Measurements from ENCODE around the gene ATP6AP1.

ATP6AP1 gene

DNA sequence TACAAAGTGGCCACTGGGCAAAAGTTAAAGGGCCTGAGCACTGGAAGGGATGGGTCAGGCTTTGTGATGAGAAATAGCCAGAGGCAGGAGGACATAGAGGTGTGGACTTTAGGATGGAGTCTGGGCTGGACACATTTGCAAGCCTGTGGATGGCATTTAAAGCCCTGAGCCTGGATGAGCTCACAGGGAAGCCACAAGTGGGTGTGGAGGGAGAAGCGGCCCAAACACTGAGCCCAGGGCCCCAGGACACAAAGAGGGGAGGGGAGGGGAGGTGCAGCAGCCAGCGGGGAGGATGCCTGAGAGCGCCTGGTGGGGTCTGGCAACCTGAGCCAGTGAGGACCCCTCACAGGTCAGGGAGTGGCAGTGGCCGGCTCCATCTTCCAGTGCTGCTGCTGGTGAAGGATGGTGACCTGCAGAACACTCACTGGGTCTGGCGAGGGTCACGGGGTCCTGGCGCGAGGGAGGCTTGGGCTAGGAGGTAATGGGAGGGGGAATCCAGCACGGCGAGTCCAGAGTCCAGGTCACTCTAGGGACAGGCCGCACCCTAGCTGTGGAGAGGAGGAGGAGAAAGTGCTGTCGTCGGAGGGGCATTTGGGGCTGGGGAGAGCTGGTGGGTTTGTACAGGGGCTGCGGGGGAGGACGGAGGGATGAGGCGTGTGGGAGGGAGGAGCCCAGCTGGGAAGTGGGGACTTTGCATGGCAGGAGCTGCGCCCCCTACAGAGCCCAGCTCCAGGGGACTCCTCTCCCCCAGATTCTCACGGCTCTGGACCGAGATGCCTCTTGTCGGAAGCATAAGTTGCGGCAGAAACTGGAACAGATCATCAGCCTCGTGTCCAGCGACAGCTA is 43.6 kb downstream of the ATP6AP1 start:
- DNase-seq (no peak), ATAC-seq (no peak)

- no peak for DNase-seq
- peak; percentile 16 for ATAC-seq
Observed at GRCh38 chrX:154472685-154473632, 44.5 kb downstream of the ATP6AP1 start.

GRCh38 chrX:154473683-154474082 is 45.2 kb downstream of the ATP6AP1 start:
- DNase-seq: no peak
- no peak for ATAC-seq

- ATAC-seq (no peak), DNase-seq (no peak)
Observed at GRCh38 chrX:154476821-154477220, 48.3 kb downstream of the ATP6AP1 start.

DNA sequence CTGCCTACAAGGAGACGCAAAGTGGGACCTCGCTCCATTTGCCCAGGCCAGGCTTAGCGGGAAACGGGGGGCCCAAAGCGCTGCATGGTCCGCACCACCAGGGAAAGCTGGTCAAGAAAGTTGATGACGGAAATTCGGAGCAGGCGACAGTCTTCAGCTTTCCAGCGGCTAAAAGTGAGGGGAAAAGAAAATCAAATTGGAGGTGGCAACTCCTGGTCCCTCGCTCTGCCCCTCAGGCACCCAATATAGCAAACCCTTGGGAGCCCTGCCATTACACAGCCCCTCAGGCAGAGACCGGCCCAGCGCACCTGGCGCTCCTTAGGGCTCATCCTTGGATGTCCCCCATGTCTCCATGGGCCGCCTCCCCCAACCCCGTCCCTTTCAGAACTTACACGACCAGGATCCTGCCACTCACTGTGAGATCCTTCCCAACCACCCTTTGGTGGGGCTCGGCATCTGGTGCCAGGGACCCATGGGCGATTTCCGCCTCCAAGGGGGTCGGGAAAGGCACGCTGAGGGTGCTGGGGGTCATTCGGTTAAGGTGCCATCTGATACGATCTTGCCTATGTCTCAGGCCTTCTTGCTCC is 49.5 kb downstream of the ATP6AP1 start:
- DNase-seq: no peak
- no peak for ATAC-seq

DNA sequence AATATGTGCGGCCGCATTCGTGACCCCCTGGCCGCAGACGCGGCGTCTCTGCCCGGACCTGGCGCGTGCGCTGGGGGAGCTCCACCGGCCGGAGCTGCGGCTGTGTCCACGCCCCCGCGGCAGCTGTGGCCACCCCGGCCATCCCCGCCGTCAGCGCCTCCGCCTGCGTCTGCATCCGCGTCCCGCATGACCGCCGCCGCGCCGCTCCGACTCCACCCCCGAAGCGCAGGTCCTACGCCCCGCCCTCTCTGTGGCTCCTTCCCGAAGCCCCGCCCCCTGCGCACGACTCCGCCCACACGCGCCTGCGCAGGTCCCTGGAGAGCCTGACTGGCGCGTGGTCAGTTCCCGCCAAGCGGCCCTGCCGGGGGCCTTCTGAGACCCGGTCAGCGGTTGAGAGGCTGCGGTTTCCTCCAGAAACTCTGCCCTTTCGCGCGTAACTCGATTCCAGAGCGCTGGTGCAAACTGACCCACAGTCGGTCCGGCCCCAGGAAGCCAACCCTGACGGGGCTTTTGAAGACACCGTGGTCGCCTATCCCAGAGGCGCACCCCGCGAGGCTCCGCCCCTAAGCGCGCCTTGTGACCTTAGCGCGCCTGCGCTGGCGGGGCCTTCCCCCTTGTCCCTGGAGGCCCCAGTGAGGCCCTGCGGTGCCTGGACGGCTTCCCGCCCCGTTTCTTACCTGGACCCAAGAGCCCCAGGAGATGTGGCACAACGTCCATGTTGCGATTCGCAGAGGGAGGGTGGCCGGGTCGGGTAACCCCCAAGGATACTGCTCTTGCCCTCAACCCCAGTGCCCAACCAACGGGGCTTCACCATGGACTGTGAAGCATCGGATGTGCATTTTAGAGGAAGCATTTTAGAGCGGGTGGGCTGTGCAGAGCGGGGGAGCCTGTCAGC is 50.5 kb downstream of the ATP6AP1 start, which contains the start of gene LAGE3:
Gene LAGE3, minus strand, starts transcription at position 554 of the 895 bp plus-strand sequence. Its CDS starts 366 bp downstream, at position 188.
- DNase-seq: peak; percentile 95
- ATAC-seq: peak; percentile 95

DNA sequence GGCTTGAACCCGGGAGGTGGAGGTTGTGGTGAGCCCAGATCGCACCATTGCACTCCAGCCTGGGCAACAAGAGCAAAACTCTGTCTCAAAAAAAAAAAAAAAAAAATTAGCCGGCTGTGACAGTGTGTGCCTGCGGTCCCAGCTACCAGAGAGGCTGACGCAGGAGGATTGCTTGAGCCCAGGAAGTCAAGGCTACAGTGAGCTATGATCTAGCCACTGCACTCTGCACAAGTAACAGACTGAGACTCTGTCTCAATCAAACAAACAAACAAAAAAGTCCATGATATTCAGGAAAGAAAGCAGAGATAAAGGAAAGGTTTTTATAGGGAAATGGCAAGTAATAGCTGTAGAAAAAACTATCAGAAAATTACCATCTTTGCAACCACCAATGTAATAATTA is 52.7 kb downstream of the ATP6AP1 start:
- ATAC-seq (no peak), DNase-seq (no peak)

DNA sequence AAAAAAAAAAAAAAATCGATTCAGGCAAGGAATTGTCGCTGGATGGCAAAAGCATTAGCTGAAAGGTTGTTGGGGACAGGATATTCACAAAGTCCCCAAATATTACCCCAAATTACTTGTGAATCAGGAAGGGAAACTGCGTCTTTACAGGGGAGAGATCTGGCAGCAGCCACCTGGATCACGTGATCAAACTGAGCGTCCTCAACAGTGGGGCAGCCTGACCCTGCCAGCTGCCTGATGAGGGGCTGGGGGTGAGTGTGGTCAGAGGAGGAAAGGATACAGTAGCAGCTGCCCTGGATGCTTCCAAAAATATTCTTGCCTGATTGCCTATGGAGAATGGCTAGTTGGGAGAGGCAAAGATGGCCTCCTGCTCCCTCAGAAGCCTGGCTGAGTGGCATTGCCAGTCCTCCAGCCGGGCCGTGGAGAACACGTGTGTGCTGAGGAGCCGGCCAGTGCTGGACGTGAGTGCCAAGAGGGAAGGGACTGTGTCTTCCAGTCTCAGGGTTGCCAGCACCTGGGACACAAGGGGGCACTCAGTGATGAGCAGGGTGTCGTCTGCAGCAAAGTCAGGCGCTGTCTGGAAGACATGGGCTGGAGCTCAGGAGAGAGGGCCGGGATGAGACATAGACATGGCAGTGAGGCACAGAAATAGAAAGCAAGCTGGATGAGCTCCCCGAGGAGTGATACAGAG is 53.6 kb downstream of the ATP6AP1 start:
- no peak for ATAC-seq
- no peak for DNase-seq

GRCh38 chrX:154482786-154483185 is 54.3 kb downstream of the ATP6AP1 start:
- no peak for ATAC-seq

DNA sequence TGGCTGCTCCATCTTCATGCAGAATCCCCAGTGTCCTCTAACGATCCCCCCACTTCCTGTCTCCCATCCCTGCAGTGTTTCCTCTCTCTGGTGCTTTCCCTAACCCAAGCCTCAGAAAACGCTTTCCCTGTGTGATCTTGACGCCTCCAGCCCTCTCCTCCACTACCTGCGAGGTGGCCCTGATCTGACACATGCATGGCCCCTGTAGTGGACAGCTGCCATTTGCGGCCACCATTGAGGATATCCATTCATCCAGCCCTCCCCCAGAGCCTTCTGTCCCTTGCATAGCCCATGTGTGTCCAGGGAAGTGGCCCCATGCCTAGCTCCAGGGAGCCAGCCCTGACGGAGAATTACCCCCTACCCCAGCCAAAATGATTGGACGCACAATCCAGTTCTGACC is 54.8 kb downstream of the ATP6AP1 start:
- no peak for ATAC-seq

More at GRCh38 chrX:154482786-154483185, 54.3 kb downstream of the ATP6AP1 start:
- DNase-seq: no peak

DNA sequence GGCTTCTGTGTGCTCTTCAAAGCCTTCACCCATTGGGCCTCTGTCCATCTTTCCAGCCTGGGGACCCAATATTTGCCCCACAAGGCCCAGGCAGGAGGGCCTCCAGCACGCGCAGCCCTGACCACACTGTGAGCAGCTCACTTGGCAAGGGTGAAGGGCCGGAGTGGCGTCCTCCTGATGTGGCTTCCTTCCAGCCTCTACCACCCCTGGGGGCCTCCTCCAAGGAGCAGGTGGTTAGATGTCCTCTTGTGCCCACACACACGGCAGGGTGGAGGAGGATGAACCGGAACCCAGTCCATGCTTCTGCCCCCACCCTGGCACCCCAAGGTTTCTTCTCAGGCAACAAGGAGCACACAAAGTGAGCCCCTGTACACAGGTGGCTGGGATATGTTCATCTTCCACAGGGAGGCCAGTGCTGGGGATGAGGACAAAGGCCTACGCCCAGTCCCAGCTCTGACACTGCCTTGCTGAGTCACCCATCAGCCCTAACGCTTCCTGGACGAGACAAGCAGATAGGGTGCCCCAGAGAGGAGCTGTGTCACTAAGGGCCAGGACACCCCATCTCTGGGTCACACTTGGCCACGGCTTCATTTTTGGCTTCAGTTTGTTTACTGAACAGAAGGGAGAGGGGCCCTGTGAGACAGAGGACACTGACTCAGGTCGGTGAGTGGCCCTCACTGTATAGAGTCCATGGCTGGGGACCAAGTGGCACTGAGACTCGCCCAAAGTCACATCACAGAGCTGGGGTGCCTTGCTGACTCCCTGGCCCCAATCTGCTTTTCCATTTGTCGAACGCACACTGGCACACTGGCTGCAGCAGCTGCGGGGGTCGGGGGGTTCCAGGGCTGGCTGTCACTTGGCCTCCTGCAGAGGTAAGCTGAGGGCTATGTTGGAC is 56.0 kb downstream of the ATP6AP1 start:
- ATAC-seq: peak; percentile 15
- DNase-seq: no peak

More for the DNA sequence above, 54.8 kb downstream of the ATP6AP1 start:
- no peak for DNase-seq

DNA sequence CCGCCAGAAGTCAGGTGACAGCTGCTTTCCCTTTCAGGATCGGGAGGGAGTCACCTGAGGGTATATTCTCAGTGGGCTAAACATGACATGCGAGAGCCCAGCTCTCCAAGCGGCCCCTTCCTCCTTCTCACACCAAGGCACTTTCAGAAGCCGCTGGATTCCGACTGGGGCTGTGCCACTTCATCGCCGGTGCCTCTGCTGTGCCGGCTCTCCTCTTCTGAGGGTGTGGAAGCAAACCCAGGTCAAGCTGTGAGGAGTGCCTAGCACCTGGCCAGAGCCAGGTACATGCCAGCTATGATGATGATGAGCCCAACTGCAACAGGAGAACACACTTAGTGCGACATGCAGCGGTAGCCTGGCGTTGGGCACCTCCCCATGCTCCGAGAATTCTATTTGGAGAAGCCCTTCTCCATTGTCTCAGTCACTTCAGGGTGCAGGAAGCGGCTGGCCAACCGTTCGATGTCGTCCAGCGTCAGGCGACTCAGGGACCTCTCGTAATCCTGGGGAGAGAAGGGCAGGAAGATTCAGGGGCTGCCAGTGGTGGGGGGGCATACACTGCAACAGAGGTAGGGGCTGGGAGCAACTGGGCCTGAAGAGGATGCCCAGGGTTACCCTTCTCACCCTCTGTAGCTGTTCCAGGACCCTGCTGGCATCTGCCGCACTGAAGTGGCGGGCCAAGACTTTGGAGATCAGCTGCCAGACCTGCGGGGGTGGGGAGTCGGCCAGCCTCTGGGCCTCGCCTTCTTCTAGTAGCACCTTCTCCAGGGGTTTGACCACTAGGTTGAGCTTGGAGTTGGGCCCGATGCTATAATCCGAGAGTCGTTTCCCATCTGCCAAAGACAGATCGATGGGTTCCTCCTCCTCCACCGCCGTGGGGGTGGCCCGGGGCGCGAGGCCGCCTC is 56.9 kb downstream of the ATP6AP1 start:
- no peak for DNase-seq
- no peak for ATAC-seq

DNA sequence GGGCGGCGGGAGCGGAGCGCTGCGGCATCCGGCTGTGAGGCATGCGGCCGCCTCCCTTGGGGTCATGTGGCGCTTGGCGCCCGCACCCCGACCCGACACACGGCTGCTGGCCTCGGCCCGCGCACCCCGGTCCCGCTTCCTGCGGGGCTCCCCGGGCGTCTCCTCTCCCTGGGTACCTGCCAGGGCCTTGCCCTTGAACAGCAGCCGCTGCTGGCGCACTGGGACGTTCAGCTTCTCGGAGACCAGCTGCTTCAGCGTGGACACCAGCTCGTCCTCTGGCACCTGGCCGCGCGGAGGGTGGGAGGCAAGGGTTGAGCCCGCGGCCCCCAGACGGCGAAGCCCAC is 57.5 kb downstream of the ATP6AP1 start:
- ATAC-seq (no peak), DNase-seq (peak; percentile 35)
